Astrocyte (in vitro differentiated cells and primary cell): ENCODE results near the gene CLASP1. TPM values are rescaled to one million over a fixed set of nuclear protein-coding genes. Genes with fewer than 3 reads are reported as not detected.
"Not testable (repeated sequence)": the region's sequence is repeated elsewhere in the genome, so short reads cannot be mapped to it uniquely, and the experiment has no call there.

Experiments
- DNase-seq: peaks from one replicate; pipeline ENCODE4 v3.0.0-alpha.2; 2010; ENCODE audit warnings: low read depth
- FAIRE-seq: peaks from 2 replicates; lab custom pipeline; 2011; peaks lifted over from hg19 to GRCh38; lab: Jason Lieb, UNC
- H2AFZ ChIP-seq: 2 replicates; pipeline ENCODE4 v1.6.0; 2012; ENCODE audit warnings: low read depth, low read length, inconsistent platforms
- H3K27ac ChIP-seq: 2 replicates; pipeline ENCODE4 v1.5.1; 2011; ENCODE audit warnings: low read depth, low read length, inconsistent platforms
- H3K27me3 ChIP-seq: 2 replicates; pipeline ENCODE4 v1.6.0; 2011; ENCODE audit warnings: low read length, inconsistent platforms; ENCODE audit not compliant: insufficient read depth
- H3K36me3 ChIP-seq: 2 replicates; pipeline ENCODE4 v1.5.1; 2011; ENCODE audit warnings: low read length, inconsistent platforms; ENCODE audit not compliant: insufficient read depth
- H3K4me1 ChIP-seq: 2 replicates; pipeline ENCODE4 v1.5.1; 2011; ENCODE audit warnings: low read length, inconsistent platforms; ENCODE audit not compliant: insufficient read depth
- H3K4me2 ChIP-seq: 2 replicates; pipeline ENCODE4 v1.6.0; 2012; ENCODE audit warnings: low read length, inconsistent platforms
- H3K4me3 ChIP-seq: 2 replicates; pipeline ENCODE4 v1.5.1; 2011; ENCODE audit warnings: low read depth, mild to moderate bottlenecking, low read length, inconsistent platforms; ENCODE audit not compliant: insufficient read depth
- H3K79me2 ChIP-seq: 2 replicates; pipeline ENCODE4 v1.6.0; 2012; ENCODE audit warnings: mild to moderate bottlenecking, low read length, inconsistent platforms; ENCODE audit not compliant: insufficient read depth
- H3K9ac ChIP-seq: 2 replicates; pipeline ENCODE4 v1.6.0; 2012; ENCODE audit warnings: mild to moderate bottlenecking, low read length, inconsistent platforms
- H3K9me3 ChIP-seq: 2 replicates; pipeline ENCODE4 v1.5.1; 2012; ENCODE audit warnings: low read depth, mild to moderate bottlenecking, low read length, inconsistent platforms; ENCODE audit not compliant: insufficient read depth
- H4K20me1 ChIP-seq: 2 replicates; pipeline ENCODE4 v1.6.0; 2012; ENCODE audit warnings: low read length, inconsistent platforms; ENCODE audit not compliant: insufficient read depth
- H3K27ac Mint-ChIP-seq: one replicate; pipeline ENCODE4 v1.8.0; 2021; ENCODE audit warnings: mild to moderate bottlenecking, mixed read lengths; ENCODE audit not compliant: unreplicated experiment
- H3K27me3 Mint-ChIP-seq: one replicate; pipeline ENCODE4 v1.8.0; 2021; ENCODE audit warnings: low read depth, mixed read lengths; ENCODE audit not compliant: unreplicated experiment
- H3K36me3 Mint-ChIP-seq: one replicate; pipeline ENCODE4 v1.8.0; 2021; ENCODE audit warnings: low read depth, mixed read lengths; ENCODE audit not compliant: unreplicated experiment
- H3K4me1 Mint-ChIP-seq: one replicate; pipeline ENCODE4 v1.8.0; 2021; ENCODE audit warnings: low read depth, mixed read lengths; ENCODE audit not compliant: unreplicated experiment
- H3K4me3 Mint-ChIP-seq: one replicate; pipeline ENCODE4 v1.8.0; 2021; ENCODE audit warnings: mild to moderate bottlenecking, moderate library complexity, mixed read lengths; ENCODE audit not compliant: unreplicated experiment
- H3K9me3 Mint-ChIP-seq: one replicate; pipeline ENCODE4 v1.8.0; 2021; ENCODE audit warnings: mild to moderate bottlenecking, mixed read lengths; ENCODE audit not compliant: unreplicated experiment
- EZH2 ChIP-seq: IDR thresholded peaks from 2 replicates; pipeline ENCODE4 v1.6.1; 2012; ENCODE audit warnings: mild to moderate bottlenecking, low read length, inconsistent platforms; ENCODE audit not compliant: insufficient read depth
- total RNA-seq: library from RNA; stranded (reverse); gene quantifications from 2 replicates; pipeline ENCODE4 v1.2.1, GENCODE V29; 2021
- TF ChIP-seq, protein P1 (sequence below): IDR thresholded peaks from 2 replicates; pipeline ENCODE4 v1.5.1; 2011; ENCODE audit warnings: low read depth, mild to moderate bottlenecking, inconsistent platforms, low read length, moderate library complexity; ENCODE audit not compliant: insufficient read depth

The CLASP1 gene
- total RNA-seq, 1 donor from 2014 or later: 56.7 TPM

DNA sequence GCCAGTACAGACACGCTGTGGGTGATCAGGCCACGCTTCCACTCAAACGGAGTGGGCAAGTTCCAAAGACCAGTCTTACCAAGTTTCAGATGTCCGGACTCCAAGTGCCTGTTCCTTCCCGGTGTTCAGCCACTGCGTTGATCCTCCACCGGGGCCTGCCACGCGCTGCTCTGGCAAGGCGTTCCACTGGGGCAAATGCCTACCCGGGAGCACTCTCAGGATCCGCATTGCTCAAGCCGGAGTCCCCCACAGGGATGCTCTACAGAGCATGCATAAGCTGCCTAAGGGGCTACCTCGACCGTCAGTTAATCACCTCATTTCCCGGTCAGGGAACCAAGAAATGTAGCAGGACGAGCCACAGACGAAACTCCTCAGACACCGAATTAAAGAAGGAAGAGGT, 37.0 kb upstream of the CLASP1 start:
- H3K9ac ChIP-seq: no peak overlapping the region
- DNase-seq (no peak), FAIRE-seq (no peak)
- no peaks in the 10 kb centered on the region for H3K27me3 ChIP-seq
- H4K20me1 ChIP-seq: no peaks in the 10 kb centered on the region
- Mint-ChIP-seq H3K27ac (no peak overlapping the region), H3K36me3 (peaks cover 4% of the 10 kb centered on the region), H3K4me1 (peaks cover 1% of the 10 kb centered on the region), H3K27me3 (peaks cover 5% of the 10 kb centered on the region), H3K4me3 (no peak overlapping the region), H3K9me3 (peaks cover 22% of the 10 kb centered on the region)
- no peak overlapping the region for H3K27ac ChIP-seq
- no peak overlapping the region for H3K4me3 ChIP-seq
- TF ChIP-seq EZH2: no peak
- TF ChIP-seq, protein P1, sequence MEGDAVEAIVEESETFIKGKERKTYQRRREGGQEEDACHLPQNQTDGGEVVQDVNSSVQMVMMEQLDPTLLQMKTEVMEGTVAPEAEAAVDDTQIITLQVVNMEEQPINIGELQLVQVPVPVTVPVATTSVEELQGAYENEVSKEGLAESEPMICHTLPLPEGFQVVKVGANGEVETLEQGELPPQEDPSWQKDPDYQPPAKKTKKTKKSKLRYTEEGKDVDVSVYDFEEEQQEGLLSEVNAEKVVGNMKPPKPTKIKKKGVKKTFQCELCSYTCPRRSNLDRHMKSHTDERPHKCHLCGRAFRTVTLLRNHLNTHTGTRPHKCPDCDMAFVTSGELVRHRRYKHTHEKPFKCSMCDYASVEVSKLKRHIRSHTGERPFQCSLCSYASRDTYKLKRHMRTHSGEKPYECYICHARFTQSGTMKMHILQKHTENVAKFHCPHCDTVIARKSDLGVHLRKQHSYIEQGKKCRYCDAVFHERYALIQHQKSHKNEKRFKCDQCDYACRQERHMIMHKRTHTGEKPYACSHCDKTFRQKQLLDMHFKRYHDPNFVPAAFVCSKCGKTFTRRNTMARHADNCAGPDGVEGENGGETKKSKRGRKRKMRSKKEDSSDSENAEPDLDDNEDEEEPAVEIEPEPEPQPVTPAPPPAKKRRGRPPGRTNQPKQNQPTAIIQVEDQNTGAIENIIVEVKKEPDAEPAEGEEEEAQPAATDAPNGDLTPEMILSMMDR: no peak
- no peak overlapping the region for H3K4me2 ChIP-seq
- no peaks in the 10 kb centered on the region for H3K4me1 ChIP-seq
- H3K79me2 ChIP-seq: no peaks in the 10 kb centered on the region
- no peaks in the 10 kb centered on the region for H3K36me3 ChIP-seq
- peaks cover 24% of the 10 kb centered on the region for H3K9me3 ChIP-seq
- H2AFZ ChIP-seq: no peak overlapping the region

DNA sequence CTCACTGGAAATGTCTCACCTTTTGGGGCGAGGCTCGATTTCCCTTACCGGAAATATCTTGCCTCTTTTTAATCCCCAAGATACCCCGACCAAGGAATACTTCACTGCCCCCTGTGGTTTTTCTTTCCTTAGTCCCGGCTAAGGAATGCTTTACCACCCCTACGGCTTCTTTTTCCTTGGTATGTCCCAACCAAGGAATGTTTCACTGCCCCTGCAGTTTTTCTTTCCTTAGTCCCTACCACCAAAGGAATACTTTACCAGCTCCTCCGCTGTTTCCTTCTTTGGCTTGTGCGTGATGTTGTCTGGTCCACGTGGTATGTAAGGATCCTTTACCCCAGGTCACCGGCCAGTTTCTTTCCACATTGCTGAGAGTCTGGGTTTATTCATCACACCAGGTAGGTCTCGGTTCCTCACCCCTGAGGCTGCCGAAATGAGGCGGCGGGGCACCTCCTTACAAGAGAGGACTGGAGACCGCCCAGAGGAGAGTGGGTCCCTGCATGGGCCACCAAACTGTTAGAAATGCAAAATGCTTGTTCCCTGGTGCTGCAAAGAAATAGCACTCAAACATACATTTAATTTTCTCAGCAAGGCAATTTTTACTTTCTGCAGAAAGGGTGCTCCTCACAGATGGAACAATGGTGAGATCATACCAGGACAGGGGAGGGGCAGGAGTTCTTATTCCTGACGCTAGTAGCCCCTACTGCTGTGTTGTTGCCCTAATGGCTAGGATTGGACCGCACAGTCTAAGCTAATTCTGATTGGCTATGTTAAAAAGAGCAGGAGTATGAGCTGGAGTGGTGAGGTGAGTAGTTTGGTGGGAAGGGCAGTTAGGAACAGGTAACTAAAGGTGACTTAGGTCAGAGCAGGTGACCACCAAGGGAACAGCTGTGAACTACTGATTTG, 33.4 kb upstream of the CLASP1 start:
- no peak for DNase-seq
- Mint-ChIP-seq H3K4me1 (peaks cover 1% of the 10 kb centered on the region), H3K4me3 (peak overlapping the region; percentile 74), H3K36me3 (peaks cover 4% of the 10 kb centered on the region), H3K27ac (no peak overlapping the region), H3K9me3 (peaks cover 27% of the 10 kb centered on the region), H3K27me3 (peaks cover 4% of the 10 kb centered on the region)
- no peaks in the 10 kb centered on the region for H4K20me1 ChIP-seq
- no peaks in the 10 kb centered on the region for H3K4me1 ChIP-seq
- H3K4me3 ChIP-seq: no peak overlapping the region
- FAIRE-seq: no peak
- H3K27ac ChIP-seq: no peak overlapping the region
- no peak overlapping the region for H2AFZ ChIP-seq
- no peaks in the 10 kb centered on the region for H3K36me3 ChIP-seq
- no peaks in the 10 kb centered on the region for H3K27me3 ChIP-seq
- no peak for TF ChIP-seq EZH2
- TF ChIP-seq, protein P1: no peak
- no peak overlapping the region for H3K4me2 ChIP-seq
- H3K79me2 ChIP-seq: no peaks in the 10 kb centered on the region
- no peak overlapping the region for H3K9ac ChIP-seq
- H3K9me3 ChIP-seq: peaks cover 24% of the 10 kb centered on the region

DNA sequence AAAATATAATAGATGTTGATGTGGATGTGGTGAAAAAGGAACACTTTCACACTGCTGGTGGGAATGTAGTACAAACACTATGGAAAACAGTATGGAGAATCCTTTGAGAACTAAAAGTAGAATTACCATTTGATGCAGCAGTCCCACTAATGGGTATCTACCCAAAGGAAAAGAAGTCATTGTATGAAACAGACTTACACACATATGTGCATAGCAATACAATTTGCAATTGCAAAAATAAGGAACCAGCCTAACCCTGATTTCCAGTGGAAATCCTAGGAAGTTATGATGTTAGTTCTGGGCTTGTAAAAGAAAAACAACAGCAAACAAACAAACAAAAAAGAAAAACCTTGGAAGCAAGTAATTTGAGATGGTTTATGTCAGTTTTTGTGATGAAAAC, 28.6 kb upstream of the CLASP1 start:
- Mint-ChIP-seq H3K27ac (no peak overlapping the region), H3K27me3 (no peaks in the 10 kb centered on the region), H3K9me3 (peaks cover 33% of the 10 kb centered on the region), H3K4me3 (no peak overlapping the region), H3K36me3 (peaks cover 3% of the 10 kb centered on the region), H3K4me1 (no peaks in the 10 kb centered on the region)
- no peaks in the 10 kb centered on the region for H3K4me1 ChIP-seq
- TF ChIP-seq, protein P1: no peak
- TF ChIP-seq EZH2: no peak
- H3K27ac ChIP-seq: no peak overlapping the region
- no peaks in the 10 kb centered on the region for H3K79me2 ChIP-seq
- no peaks in the 10 kb centered on the region for H4K20me1 ChIP-seq
- H2AFZ ChIP-seq: no peak overlapping the region
- H3K9me3 ChIP-seq: peaks cover 17% of the 10 kb centered on the region
- no peak overlapping the region for H3K4me3 ChIP-seq
- H3K36me3 ChIP-seq: no peaks in the 10 kb centered on the region
- H3K27me3 ChIP-seq: no peaks in the 10 kb centered on the region
- no peak overlapping the region for H3K4me2 ChIP-seq
- DNase-seq: no peak
- no peak for FAIRE-seq
- H3K9ac ChIP-seq: no peak overlapping the region

DNA sequence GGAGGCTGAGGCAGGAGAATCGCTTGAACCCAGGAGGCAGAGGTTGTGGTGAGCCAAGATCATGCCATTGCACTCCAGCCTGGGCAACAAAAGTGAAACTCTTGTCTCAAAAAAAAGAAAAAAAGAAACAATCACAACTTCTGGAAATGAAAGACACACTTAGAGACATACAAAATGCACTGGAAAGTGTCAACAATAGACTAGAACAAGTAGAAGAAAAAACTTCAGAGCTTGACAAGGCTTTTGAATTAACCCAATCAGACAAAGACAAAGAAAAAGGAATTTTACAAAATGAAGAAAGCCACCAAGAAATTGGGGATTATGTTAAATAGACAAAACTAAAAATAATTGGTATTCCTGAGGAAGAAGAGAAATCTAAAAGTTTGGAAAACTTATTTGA, 22.4 kb upstream of the CLASP1 start:
- H3K79me2 ChIP-seq, H3K9me3 ChIP-seq, H2AFZ ChIP-seq, H4K20me1 ChIP-seq, H3K9ac ChIP-seq, H3K4me1 ChIP-seq, H3K27ac ChIP-seq, H3K27me3 Mint-ChIP-seq, H3K4me1 Mint-ChIP-seq, FAIRE-seq, H3K27me3 ChIP-seq, H3K4me2 ChIP-seq, H3K36me3 ChIP-seq, DNase-seq, H3K27ac Mint-ChIP-seq, H3K4me3 Mint-ChIP-seq, H3K4me3 ChIP-seq: not testable (repeated sequence)
- Mint-ChIP-seq H3K9me3 (peaks cover 45% of the 10 kb centered on the region), H3K36me3 (peaks cover 10% of the 10 kb centered on the region)
